ENCODE results near the gene KSR1. TPM values are rescaled to one million over a fixed set of nuclear protein-coding genes. Genes with fewer than 3 reads are reported as not detected.
"Not testable (repeated sequence)": the region's sequence is repeated elsewhere in the genome, so short reads cannot be mapped to it uniquely, and the experiment has no call there.

KSR1 gene
- total RNA-seq, 1 donor from 2014 or later: 90.2 TPM

GRCh38 chr17:27631897-27632725, 175.9 kb downstream of the KSR1 start:
- no peak overlapping the region for H3K9ac ChIP-seq (ENCODE audit: low read length)
- Mint-ChIP-seq H3K27me3 (ENCODE audit: low read depth, unreplicated experiment) (no peaks in the 10 kb centered on the region), H3K9me3 (ENCODE audit: unreplicated experiment) (no peaks in the 10 kb centered on the region), H3K27ac (ENCODE audit: unreplicated experiment) (peak overlapping the region; percentile 34), H3K4me1 (ENCODE audit: low read depth, unreplicated experiment) (peaks cover 8% of the 10 kb centered on the region), H3K4me3 (ENCODE audit: unreplicated experiment) (peak overlapping the region; percentile 54), H3K36me3 (ENCODE audit: low read depth, unreplicated experiment) (peaks cover 22% of the 10 kb centered on the region)
- H3K36me3 ChIP-seq (ENCODE audit: insufficient read depth, low read length): no peaks in the 10 kb centered on the region
- H3K27me3 ChIP-seq (ENCODE audit: insufficient read depth, low read length): no peaks in the 10 kb centered on the region
- no peak for DNase-seq (ENCODE audit: low read depth)
- H3K79me2 ChIP-seq (ENCODE audit: insufficient read depth, low read length): no peaks in the 10 kb centered on the region
- no peak for FAIRE-seq
- peaks cover 4% of the 10 kb centered on the region for H4K20me1 ChIP-seq (ENCODE audit: insufficient read depth, low read length)
- no peaks in the 10 kb centered on the region for H3K9me3 ChIP-seq (ENCODE audit: insufficient read depth, low read depth, low read length)
- H2AFZ ChIP-seq (ENCODE audit: low read depth, low read length): no peak overlapping the region
- H3K4me1 ChIP-seq (ENCODE audit: insufficient read depth, low read length): peaks cover 8% of the 10 kb centered on the region
- H3K27ac ChIP-seq (ENCODE audit: low read depth, low read length): no peak overlapping the region
- TF ChIP-seq CTCF (IDR thresholded peaks at IDR 0.05; ENCODE audit: insufficient read depth, low read depth, low read length) (no peak), EZH2 (IDR thresholded peaks at IDR 0.05; ENCODE audit: insufficient read depth, low read length) (no peak)
- peak overlapping the region; percentile 1 for H3K4me2 ChIP-seq (ENCODE audit: low read length)
- H3K4me3 ChIP-seq (ENCODE audit: insufficient read depth, low read depth, low read length): no peak overlapping the region

- not testable (repeated sequence) for H3K27me3 Mint-ChIP-seq (ENCODE audit: low read depth, unreplicated experiment); H3K27me3 ChIP-seq (ENCODE audit: insufficient read depth, low read length); FAIRE-seq; H3K27ac Mint-ChIP-seq (ENCODE audit: unreplicated experiment); H3K4me1 ChIP-seq (ENCODE audit: insufficient read depth, low read length); H3K4me3 ChIP-seq (ENCODE audit: insufficient read depth, low read depth, low read length); H3K9me3 ChIP-seq (ENCODE audit: insufficient read depth, low read depth, low read length); H3K9ac ChIP-seq (ENCODE audit: low read length); H3K27ac ChIP-seq (ENCODE audit: low read depth, low read length); H3K79me2 ChIP-seq (ENCODE audit: insufficient read depth, low read length); H3K36me3 ChIP-seq (ENCODE audit: insufficient read depth, low read length); H4K20me1 ChIP-seq (ENCODE audit: insufficient read depth, low read length); H3K4me1 Mint-ChIP-seq (ENCODE audit: low read depth, unreplicated experiment); H2AFZ ChIP-seq (ENCODE audit: low read depth, low read length); H3K4me3 Mint-ChIP-seq (ENCODE audit: unreplicated experiment); H3K9me3 Mint-ChIP-seq (ENCODE audit: unreplicated experiment)
- DNase-seq (ENCODE audit: low read depth): peak; percentile 60
- peaks cover 18% of the 10 kb centered on the region for H3K36me3 Mint-ChIP-seq (ENCODE audit: low read depth, unreplicated experiment)
- H3K4me2 ChIP-seq (ENCODE audit: low read length): peak overlapping the region; percentile 1
These were observed 176.5 kb downstream of the KSR1 start for GRCh38 chr17:27632766-27633165.

GRCh38 chr17:27633312-27634025, 177.2 kb downstream of the KSR1 start:
- H3K27ac Mint-ChIP-seq (ENCODE audit: unreplicated experiment): peak overlapping the region; percentile 66
- H3K4me1 Mint-ChIP-seq (ENCODE audit: low read depth, unreplicated experiment): peaks cover 8% of the 10 kb centered on the region
- peaks cover 17% of the 10 kb centered on the region for H3K36me3 Mint-ChIP-seq (ENCODE audit: low read depth, unreplicated experiment)

More at GRCh38 chr17:27633312-27634025, 177.2 kb downstream of the KSR1 start:
- Histone ChIP-seq H3K4me3 (ENCODE audit: insufficient read depth, low read depth, low read length) (no peak overlapping the region), H4K20me1 (ENCODE audit: insufficient read depth, low read length) (peaks cover 4% of the 10 kb centered on the region), H3K27me3 (ENCODE audit: insufficient read depth, low read length) (no peaks in the 10 kb centered on the region), H3K9ac (ENCODE audit: low read length) (no peak overlapping the region), H3K9me3 (ENCODE audit: insufficient read depth, low read depth, low read length) (no peaks in the 10 kb centered on the region), H2AFZ (ENCODE audit: low read depth, low read length) (no peak overlapping the region), H3K4me2 (ENCODE audit: low read length) (no peak overlapping the region), H3K79me2 (ENCODE audit: insufficient read depth, low read length) (no peaks in the 10 kb centered on the region), H3K4me1 (ENCODE audit: insufficient read depth, low read length) (peaks cover 8% of the 10 kb centered on the region), H3K36me3 (ENCODE audit: insufficient read depth, low read length) (no peaks in the 10 kb centered on the region), H3K27ac (ENCODE audit: low read depth, low read length) (no peak overlapping the region)
- no peaks in the 10 kb centered on the region for H3K27me3 Mint-ChIP-seq (ENCODE audit: low read depth, unreplicated experiment)
- FAIRE-seq: no peak
- no peak for DNase-seq (ENCODE audit: low read depth)
- H3K4me3 Mint-ChIP-seq (ENCODE audit: unreplicated experiment): no peak overlapping the region
- no peak for TF ChIP-seq CTCF (IDR thresholded peaks at IDR 0.05; ENCODE audit: insufficient read depth, low read depth, low read length)
- TF ChIP-seq EZH2 (IDR thresholded peaks at IDR 0.05; ENCODE audit: insufficient read depth, low read length): no peak
- no peaks in the 10 kb centered on the region for H3K9me3 Mint-ChIP-seq (ENCODE audit: unreplicated experiment)
